Chondrocyte (in vitro differentiated cells): Measurements from ENCODE around the gene ACSS3. TPM values are rescaled to one million over a fixed set of nuclear protein-coding genes. Genes with fewer than 3 reads are reported as not detected.

Experiments used
- DNase-seq: peaks from one replicate; pipeline ENCODE4 v3.0.0; 2021; ENCODE audit warnings: mixed read lengths, low spot score
- H3K27ac Mint-ChIP-seq: one replicate; pipeline ENCODE4 v1.8.0; 2021; ENCODE audit warnings: mild to moderate bottlenecking, moderate library complexity, mixed read lengths; ENCODE audit not compliant: unreplicated experiment
- H3K27me3 Mint-ChIP-seq: 2 replicates; pipeline ENCODE4 v1.8.0; 2021; ENCODE audit warnings: low read depth, mixed read lengths
- H3K36me3 Mint-ChIP-seq: 2 replicates; pipeline ENCODE4 v1.8.0; 2021; ENCODE audit warnings: low read depth, mixed read lengths
- H3K4me1 Mint-ChIP-seq: 2 replicates; pipeline ENCODE4 v1.8.0; 2021; ENCODE audit warnings: low read depth, mild to moderate bottlenecking, mixed read lengths
- H3K4me3 Mint-ChIP-seq: one replicate; pipeline ENCODE4 v1.8.0; 2021; ENCODE audit warnings: mild to moderate bottlenecking, moderate library complexity, mixed read lengths; ENCODE audit not compliant: unreplicated experiment
- H3K9me3 Mint-ChIP-seq: 2 replicates; pipeline ENCODE4 v1.8.0; 2021; ENCODE audit warnings: low read depth, mixed read lengths
- CTCF ChIP-seq: fragments of 200-600 bp; sonication (generic); IDR thresholded peaks from 2 replicates; pipeline ENCODE4 v1.5.0; 2021; ENCODE audit warnings: antibody characterized with exemption, mild to moderate bottlenecking, moderate library complexity
- total RNA-seq: library from RNA; stranded (reverse); gene quantifications from 3 replicates; pipeline ENCODE4 v1.2.1, GENCODE V29; 2021

Gene ACSS3
- total RNA-seq, 1 donor from 2014 or later: 2.2 TPM

DNA sequence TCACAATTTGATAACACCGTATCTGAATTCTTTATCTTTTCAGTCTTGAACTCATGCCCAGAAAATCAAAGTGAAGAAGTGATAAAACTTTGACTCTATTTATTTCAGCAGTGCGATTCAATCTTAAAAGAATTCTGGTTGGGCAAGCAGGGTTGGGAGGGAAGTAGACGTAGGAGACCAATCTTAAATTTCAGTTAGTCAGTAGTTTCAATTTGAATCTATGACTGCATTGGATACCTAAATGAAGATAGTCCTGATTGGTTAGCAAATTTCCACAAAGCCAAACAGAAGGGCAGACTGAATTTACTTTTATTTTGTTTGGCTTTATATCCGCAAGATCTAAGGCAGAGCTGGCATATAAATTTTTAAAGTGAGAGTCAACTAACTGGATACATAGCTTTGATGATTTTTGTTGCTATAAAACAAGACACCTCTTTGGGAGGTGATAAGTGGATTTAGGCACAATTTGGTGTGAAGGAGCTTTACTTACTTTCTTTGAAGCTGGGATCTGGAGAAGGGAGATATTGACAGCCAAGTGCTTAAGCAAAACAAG lies 2.6 kb downstream of the ACSS3 start:
- no peak for TF ChIP-seq CTCF
- no peaks in the 10 kb centered on the region for H3K27me3 Mint-ChIP-seq
- DNase-seq: no peak
- H3K27ac Mint-ChIP-seq: no peak overlapping the region
- H3K9me3 Mint-ChIP-seq: no peaks in the 10 kb centered on the region
- H3K4me3 Mint-ChIP-seq: no peak overlapping the region
- H3K36me3 Mint-ChIP-seq: no peaks in the 10 kb centered on the region
- peaks cover 22% of the 10 kb centered on the region for H3K4me1 Mint-ChIP-seq

DNA sequence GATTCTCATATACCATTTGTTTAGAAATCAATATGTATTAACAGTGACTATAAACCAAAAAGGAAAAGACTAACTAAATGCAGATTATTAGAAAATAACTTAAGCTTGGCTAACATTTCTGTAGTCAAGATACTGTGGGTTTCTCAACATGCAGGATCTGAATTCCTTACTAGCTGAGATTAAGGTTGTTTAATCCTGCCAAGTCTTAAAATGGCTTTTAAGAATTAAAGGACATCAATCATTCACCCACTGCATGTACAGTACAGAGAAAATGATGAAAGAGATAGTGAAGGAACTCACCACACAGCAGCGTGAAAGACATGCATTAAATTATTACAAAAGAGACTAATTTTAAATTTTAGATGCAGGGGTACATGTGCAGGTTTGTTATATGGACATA lies 3.8 kb downstream of the ACSS3 start:
- no peaks in the 10 kb centered on the region for H3K27me3 Mint-ChIP-seq
- H3K36me3 Mint-ChIP-seq: no peaks in the 10 kb centered on the region
- H3K4me3 Mint-ChIP-seq: no peak overlapping the region
- TF ChIP-seq CTCF: no peak
- H3K4me1 Mint-ChIP-seq: peaks cover 22% of the 10 kb centered on the region
- no peaks in the 10 kb centered on the region for H3K9me3 Mint-ChIP-seq
- DNase-seq: no peak
- H3K27ac Mint-ChIP-seq: no peak overlapping the region

GRCh38 chr12:81083018-81083417 lies 5.1 kb downstream of the ACSS3 start:
- no peak overlapping the region for H3K27ac Mint-ChIP-seq
- no peak for DNase-seq
- no peaks in the 10 kb centered on the region for H3K27me3 Mint-ChIP-seq
- no peaks in the 10 kb centered on the region for H3K9me3 Mint-ChIP-seq
- no peak for TF ChIP-seq CTCF
- peaks cover 15% of the 10 kb centered on the region for H3K4me1 Mint-ChIP-seq
- no peak overlapping the region for H3K4me3 Mint-ChIP-seq
- H3K36me3 Mint-ChIP-seq: no peaks in the 10 kb centered on the region

DNA sequence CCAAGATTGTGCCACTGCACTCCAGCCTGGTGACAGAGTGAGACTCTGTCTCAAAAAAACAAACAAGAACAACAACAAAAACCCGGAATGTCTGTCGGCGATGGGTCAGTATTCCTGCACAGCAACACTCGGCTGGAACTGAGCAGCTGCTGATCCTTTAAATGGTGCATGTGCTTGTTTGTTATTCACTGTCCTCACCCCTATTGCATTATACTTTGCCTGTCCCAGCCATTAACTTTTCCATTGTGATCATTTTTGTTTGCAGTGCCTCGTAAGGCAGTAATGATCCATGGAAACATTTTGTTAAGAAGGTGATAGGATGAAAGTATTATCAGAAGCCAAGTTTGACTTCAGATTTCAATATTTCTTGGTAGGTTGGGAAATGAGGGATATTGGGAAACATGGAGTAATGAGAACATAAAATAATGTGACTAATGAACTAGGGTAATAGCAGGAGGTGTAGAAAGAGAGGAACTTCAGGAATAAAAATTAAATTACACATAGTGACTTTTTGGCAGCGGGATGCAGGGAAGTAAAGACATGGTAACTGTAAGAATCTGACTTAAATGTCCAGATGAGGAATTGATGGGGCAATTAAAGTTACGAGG lies 6.1 kb downstream of the ACSS3 start:
- Mint-ChIP-seq H3K4me3 (no peak overlapping the region), H3K27me3 (no peaks in the 10 kb centered on the region), H3K9me3 (no peaks in the 10 kb centered on the region), H3K27ac (no peak overlapping the region), H3K36me3 (no peaks in the 10 kb centered on the region), H3K4me1 (peaks cover 7% of the 10 kb centered on the region)
- no peak for DNase-seq
- no peak for TF ChIP-seq CTCF

DNA sequence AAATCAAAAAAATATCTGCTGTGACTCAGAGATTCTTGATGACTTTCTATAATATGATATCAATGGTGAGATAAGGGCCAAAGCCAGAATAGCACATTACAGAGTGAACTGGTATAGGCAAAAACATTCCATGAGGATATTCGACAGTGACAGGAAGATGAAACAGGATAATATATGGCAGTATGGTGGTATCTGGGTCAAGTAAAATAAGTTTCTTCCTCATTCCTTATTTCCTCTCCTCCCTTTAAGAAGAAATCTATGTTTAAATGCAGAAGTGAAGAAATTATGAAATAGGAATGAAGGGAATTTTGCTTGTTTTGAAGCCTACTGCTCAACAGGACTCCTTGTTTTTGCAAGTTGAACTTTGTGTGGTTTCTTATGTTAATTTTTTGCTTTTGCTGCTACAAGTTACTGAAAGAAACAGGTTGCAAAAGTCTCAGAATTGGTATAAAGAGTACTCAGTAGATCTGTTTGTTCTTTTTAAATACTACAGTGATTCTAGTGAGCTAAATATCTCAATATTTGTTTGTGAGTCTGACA lies 7.0 kb downstream of the ACSS3 start:
- no peak overlapping the region for H3K27ac Mint-ChIP-seq
- DNase-seq: no peak

More for the DNA sequence above, 7.0 kb downstream of the ACSS3 start:
- Mint-ChIP-seq H3K4me3 (no peak overlapping the region), H3K36me3 (no peaks in the 10 kb centered on the region), H3K27me3 (no peaks in the 10 kb centered on the region), H3K9me3 (no peaks in the 10 kb centered on the region), H3K4me1 (peaks cover 7% of the 10 kb centered on the region)
- no peak for TF ChIP-seq CTCF
